SK-N-SH treated with all-trans-retinoic acid at 6 μM for 48 hours (cell line): ENCODE data around the gene MAPK6.

Experiments used
- ATAC-seq: fragments of 200-7000 bp; cut with Tn5 transposase; 3 replicates; pipeline ENCODE4 v1.9.1; 2020; ENCODE audit warnings: mild to moderate bottlenecking, moderate library complexity
- ARNTL ChIP-seq: fragments of 450-650 bp; formaldehyde crosslinking; IDR thresholded peaks from 2 replicates; pipeline ENCODE4 v1.5.0; 2020; ENCODE audit warnings: low read depth, mild to moderate bottlenecking, moderate library complexity, borderline replicate concordance
- BACH2 ChIP-seq: fragments of 250-450 bp; sonication (Bioruptor Pico); IDR thresholded peaks from 2 replicates; pipeline ENCODE4 v1.9.0; 2021; ENCODE audit warnings: mild to moderate bottlenecking, borderline replicate concordance
- CSDC2 ChIP-seq: fragments of 250-450 bp; sonication (Bioruptor Pico); IDR thresholded peaks from 2 replicates; pipeline ENCODE4 v1.5.0; 2020; ENCODE audit warnings: mild to moderate bottlenecking, moderate library complexity
- CSRNP3 ChIP-seq: fragments of 250-450 bp; sonication (Bioruptor Pico); IDR thresholded peaks from 2 replicates; pipeline ENCODE4 v1.5.1; 2021; ENCODE audit warnings: mild to moderate bottlenecking, moderate library complexity
- ESRRG ChIP-seq: fragments of 250-450 bp; sonication (Bioruptor Pico); IDR thresholded peaks from 2 replicates; pipeline ENCODE4 v1.6.1; 2021; ENCODE audit warnings: mild to moderate bottlenecking
- ISL1 ChIP-seq: fragments of 250-450 bp; sonication (Bioruptor Pico); IDR thresholded peaks from 2 replicates; pipeline ENCODE4 v2.1.2; 2022; ENCODE audit warnings: mild to moderate bottlenecking, moderate library complexity
- OSR1 ChIP-seq: fragments of 250-450 bp; sonication (Bioruptor Pico); IDR thresholded peaks from 2 replicates; pipeline ENCODE4 v1.8.0; 2022; ENCODE audit warnings: moderate library complexity, mild to moderate bottlenecking, inconsistent platforms
- SNAI2 ChIP-seq: fragments of 250-450 bp; sonication (Bioruptor Pico); IDR thresholded peaks from 2 replicates; pipeline ENCODE4 v1.5.0; 2020; ENCODE audit warnings: mild to moderate bottlenecking, moderate library complexity
- TCF4 ChIP-seq: fragments of 250-450 bp; sonication (Bioruptor Pico); IDR thresholded peaks from 2 replicates; pipeline ENCODE4 v1.8.0; 2021; ENCODE audit warnings: mild to moderate bottlenecking, moderate library complexity, borderline replicate concordance
- TOX ChIP-seq: fragments of 250-450 bp; sonication (Bioruptor Pico); IDR thresholded peaks from 2 replicates; pipeline ENCODE4 v1.8.0; 2021; ENCODE audit warnings: mild to moderate bottlenecking, moderate library complexity, borderline replicate concordance
- ZFP3 ChIP-seq: fragments of 250-450 bp; sonication (Bioruptor Pico); IDR thresholded peaks from 2 replicates; pipeline ENCODE4 v1.5.0; 2020; ENCODE audit warnings: mild to moderate bottlenecking, moderate library complexity
- ZFP30 ChIP-seq: fragments of 450-650 bp; formaldehyde crosslinking; IDR thresholded peaks from 2 replicates; pipeline ENCODE4 v1.5.0; 2022; ENCODE audit warnings: mild to moderate bottlenecking, moderate library complexity
- ZNF565 ChIP-seq: fragments of 450-650 bp; formaldehyde crosslinking; conservative IDR thresholded peaks from 2 replicates; pipeline ENCODE4 v1.5.0; 2020; ENCODE audit warnings: low read depth, mild to moderate bottlenecking, moderate library complexity
- ZNF70 ChIP-seq: fragments of 450-650 bp; formaldehyde crosslinking; IDR thresholded peaks from 2 replicates; pipeline ENCODE4 v1.5.0; 2020; ENCODE audit warnings: mild to moderate bottlenecking, moderate library complexity
- ZNF8 ChIP-seq: fragments of 450-650 bp; formaldehyde crosslinking; IDR thresholded peaks from 2 replicates; pipeline ENCODE4 v1.5.0; 2020; ENCODE audit warnings: mild to moderate bottlenecking, moderate library complexity
- TF ChIP-seq, protein P1 (sequence below): fragments of 250-450 bp; sonication (Bioruptor Pico); IDR thresholded peaks from 2 replicates; pipeline ENCODE4 v1.8.0; 2020; ENCODE audit warnings: mild to moderate bottlenecking, moderate library complexity, borderline replicate concordance
- TF ChIP-seq, protein P2 (sequence below): fragments of 250-450 bp; sonication (Bioruptor Pico); IDR thresholded peaks from 2 replicates; pipeline ENCODE4 v1.5.1; 2020; ENCODE audit warnings: low read depth, mild to moderate bottlenecking, moderate library complexity
- TF ChIP-seq, protein P3 (sequence below): fragments of 250-450 bp; sonication (Bioruptor Pico); IDR thresholded peaks from 2 replicates; pipeline ENCODE4 v1.8.0; 2021; ENCODE audit warnings: low read depth, mild to moderate bottlenecking, moderate library complexity, borderline replicate concordance
- TF ChIP-seq, protein P4 (sequence below): fragments of 250-450 bp; sonication (Bioruptor Pico); IDR thresholded peaks from 2 replicates; pipeline ENCODE4 v1.5.0; 2020; ENCODE audit warnings: mild to moderate bottlenecking, moderate library complexity

MAPK6 gene

GRCh38 chr15:52056001-52056400 is 37.0 kb downstream of the MAPK6 start:
- no peak for ATAC-seq
- TF ChIP-seq ZFP3 (CRISPR knock-in tag) (no peak), TCF4 (CRISPR knock-in tag) (no peak), ZNF70 (CRISPR knock-in tag) (no peak), ZFP30 (CRISPR knock-in tag) (no peak), CSDC2 (CRISPR knock-in tag) (no peak), ZNF565 (no peak), OSR1 (CRISPR knock-in tag) (no peak), ARNTL (CRISPR knock-in tag) (no peak), BACH2 (CRISPR knock-in tag) (no peak), TOX (CRISPR knock-in tag) (no peak)
- TF ChIP-seq, protein P1, sequence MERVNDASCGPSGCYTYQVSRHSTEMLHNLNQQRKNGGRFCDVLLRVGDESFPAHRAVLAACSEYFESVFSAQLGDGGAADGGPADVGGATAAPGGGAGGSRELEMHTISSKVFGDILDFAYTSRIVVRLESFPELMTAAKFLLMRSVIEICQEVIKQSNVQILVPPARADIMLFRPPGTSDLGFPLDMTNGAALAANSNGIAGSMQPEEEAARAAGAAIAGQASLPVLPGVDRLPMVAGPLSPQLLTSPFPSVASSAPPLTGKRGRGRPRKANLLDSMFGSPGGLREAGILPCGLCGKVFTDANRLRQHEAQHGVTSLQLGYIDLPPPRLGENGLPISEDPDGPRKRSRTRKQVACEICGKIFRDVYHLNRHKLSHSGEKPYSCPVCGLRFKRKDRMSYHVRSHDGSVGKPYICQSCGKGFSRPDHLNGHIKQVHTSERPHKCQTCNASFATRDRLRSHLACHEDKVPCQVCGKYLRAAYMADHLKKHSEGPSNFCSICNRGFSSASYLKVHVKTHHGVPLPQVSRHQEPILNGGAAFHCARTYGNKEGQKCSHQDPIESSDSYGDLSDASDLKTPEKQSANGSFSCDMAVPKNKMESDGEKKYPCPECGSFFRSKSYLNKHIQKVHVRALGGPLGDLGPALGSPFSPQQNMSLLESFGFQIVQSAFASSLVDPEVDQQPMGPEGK (CRISPR knock-in tag): no peak
- TF ChIP-seq, protein P2, sequence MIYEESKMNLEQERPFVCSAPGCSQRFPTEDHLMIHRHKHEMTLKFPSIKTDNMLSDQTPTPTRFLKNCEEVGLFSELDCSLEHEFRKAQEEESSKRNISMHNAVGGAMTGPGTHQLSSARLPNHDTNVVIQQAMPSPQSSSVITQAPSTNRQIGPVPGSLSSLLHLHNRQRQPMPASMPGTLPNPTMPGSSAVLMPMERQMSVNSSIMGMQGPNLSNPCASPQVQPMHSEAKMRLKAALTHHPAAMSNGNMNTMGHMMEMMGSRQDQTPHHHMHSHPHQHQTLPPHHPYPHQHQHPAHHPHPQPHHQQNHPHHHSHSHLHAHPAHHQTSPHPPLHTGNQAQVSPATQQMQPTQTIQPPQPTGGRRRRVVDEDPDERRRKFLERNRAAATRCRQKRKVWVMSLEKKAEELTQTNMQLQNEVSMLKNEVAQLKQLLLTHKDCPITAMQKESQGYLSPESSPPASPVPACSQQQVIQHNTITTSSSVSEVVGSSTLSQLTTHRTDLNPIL (CRISPR knock-in tag): no peak
- TF ChIP-seq, all 23 proteins: peak for 0

GRCh38 chr15:52056496-52056895 is 37.5 kb downstream of the MAPK6 start:
- no peak for ATAC-seq
- TF ChIP-seq ZNF565: no peak
- TF ChIP-seq, protein P3, sequence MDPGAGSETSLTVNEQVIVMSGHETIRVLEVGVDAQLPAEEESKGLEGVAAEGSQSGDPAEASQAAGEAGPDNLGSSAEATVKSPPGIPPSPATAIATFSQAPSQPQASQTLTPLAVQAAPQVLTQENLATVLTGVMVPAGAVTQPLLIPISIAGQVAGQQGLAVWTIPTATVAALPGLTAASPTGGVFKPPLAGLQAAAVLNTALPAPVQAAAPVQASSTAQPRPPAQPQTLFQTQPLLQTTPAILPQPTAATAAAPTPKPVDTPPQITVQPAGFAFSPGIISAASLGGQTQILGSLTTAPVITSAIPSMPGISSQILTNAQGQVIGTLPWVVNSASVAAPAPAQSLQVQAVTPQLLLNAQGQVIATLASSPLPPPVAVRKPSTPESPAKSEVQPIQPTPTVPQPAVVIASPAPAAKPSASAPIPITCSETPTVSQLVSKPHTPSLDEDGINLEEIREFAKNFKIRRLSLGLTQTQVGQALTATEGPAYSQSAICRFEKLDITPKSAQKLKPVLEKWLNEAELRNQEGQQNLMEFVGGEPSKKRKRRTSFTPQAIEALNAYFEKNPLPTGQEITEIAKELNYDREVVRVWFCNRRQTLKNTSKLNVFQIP (CRISPR knock-in tag): no peak
- no peak for TF ChIP-seq ZFP3 (CRISPR knock-in tag)
- no peak for TF ChIP-seq TCF4 (CRISPR knock-in tag)
- TF ChIP-seq CSRNP3 (CRISPR knock-in tag): no peak
- TF ChIP-seq ZNF8 (CRISPR knock-in tag): no peak
- no peak for TF ChIP-seq TOX (CRISPR knock-in tag)
- no peak for TF ChIP-seq BACH2 (CRISPR knock-in tag)
- TF ChIP-seq CSDC2 (CRISPR knock-in tag): no peak
- no peak for TF ChIP-seq ESRRG (CRISPR knock-in tag)
- TF ChIP-seq ZFP30 (CRISPR knock-in tag): no peak
- no peak for TF ChIP-seq OSR1 (CRISPR knock-in tag)
- TF ChIP-seq, protein P1 (CRISPR knock-in tag): no peak
- TF ChIP-seq, protein P4, sequence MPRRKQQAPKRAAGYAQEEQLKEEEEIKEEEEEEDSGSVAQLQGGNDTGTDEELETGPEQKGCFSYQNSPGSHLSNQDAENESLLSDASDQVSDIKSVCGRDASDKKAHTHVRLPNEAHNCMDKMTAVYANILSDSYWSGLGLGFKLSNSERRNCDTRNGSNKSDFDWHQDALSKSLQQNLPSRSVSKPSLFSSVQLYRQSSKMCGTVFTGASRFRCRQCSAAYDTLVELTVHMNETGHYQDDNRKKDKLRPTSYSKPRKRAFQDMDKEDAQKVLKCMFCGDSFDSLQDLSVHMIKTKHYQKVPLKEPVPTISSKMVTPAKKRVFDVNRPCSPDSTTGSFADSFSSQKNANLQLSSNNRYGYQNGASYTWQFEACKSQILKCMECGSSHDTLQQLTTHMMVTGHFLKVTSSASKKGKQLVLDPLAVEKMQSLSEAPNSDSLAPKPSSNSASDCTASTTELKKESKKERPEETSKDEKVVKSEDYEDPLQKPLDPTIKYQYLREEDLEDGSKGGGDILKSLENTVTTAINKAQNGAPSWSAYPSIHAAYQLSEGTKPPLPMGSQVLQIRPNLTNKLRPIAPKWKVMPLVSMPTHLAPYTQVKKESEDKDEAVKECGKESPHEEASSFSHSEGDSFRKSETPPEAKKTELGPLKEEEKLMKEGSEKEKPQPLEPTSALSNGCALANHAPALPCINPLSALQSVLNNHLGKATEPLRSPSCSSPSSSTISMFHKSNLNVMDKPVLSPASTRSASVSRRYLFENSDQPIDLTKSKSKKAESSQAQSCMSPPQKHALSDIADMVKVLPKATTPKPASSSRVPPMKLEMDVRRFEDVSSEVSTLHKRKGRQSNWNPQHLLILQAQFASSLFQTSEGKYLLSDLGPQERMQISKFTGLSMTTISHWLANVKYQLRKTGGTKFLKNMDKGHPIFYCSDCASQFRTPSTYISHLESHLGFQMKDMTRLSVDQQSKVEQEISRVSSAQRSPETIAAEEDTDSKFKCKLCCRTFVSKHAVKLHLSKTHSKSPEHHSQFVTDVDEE: no peak
- TF ChIP-seq ISL1 (CRISPR knock-in tag): no peak
- no peak for TF ChIP-seq SNAI2 (CRISPR knock-in tag)
